NCI-H2081 treated with DMSO at 0.1 percent for 48 hours (cell line): ENCODE data around the gene ZFYVE27.

Experiments
- DNase-seq: peaks from one replicate; lab custom pipeline; 2025; lab: John Stamatoyannopoulos, UW

The ZFYVE27 gene

DNA sequence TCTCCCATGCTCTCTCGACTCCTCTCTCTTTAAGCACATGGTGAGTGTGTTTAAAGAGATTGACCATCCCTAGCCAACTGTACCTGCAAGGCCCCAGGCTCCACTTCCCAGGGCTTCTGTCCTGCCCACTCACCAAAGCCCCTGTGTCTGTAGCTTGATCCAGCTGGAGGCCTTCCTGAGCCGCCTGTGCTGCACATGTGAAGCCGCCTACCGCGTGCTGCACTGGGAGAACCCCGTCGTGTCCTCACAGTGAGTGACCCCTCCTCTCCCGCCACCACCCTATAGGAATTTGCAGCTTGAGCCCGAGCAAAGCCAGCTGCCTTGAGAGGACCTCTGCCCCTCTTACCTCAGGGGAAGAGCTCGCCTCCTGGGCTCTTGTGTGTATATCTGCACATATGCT lies 11.2 kb downstream of the ZFYVE27 start:
- DNase-seq, result no peak

DNA sequence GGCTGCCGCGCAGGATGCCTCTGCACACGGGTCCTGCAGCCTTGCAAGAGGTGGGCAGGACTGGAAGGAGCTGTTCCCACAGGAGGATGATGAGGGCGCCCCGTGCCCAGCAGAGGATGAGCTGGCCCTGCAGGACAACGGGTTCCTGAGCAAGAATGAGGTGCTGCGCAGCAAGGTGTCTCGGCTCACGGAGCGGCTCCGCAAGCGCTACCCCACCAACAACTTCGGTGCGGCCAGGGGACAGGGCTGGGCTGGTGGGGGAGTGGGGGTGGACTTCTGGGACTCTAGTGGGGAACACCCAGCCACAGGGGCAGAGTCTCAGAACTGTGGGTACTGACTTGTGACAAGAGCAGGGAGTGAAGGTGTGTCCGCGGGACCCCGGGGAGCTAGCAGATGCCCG lies 16.0 kb downstream of the ZFYVE27 start:
- no peak for DNase-seq

DNA sequence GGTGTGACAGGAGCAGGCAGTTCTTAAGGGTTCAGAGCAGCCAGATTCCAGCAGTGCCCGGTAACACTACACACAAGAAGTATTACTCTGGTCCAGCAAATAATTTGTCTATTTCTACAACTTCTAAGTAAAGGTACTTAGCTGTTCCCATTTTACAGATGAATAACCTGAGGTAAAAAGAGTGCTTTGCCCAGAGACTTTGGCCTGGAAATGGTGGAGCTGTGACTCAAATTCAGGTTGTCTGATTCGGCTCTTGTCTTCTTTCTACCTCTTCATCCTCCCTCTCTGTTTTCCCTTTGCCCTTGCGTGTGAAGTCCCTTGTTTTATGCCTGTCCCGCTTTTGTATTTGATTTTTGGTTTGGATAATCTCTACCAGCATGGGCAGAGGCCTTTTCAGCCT lies 17.8 kb downstream of the ZFYVE27 start:
- no peak for DNase-seq

DNA sequence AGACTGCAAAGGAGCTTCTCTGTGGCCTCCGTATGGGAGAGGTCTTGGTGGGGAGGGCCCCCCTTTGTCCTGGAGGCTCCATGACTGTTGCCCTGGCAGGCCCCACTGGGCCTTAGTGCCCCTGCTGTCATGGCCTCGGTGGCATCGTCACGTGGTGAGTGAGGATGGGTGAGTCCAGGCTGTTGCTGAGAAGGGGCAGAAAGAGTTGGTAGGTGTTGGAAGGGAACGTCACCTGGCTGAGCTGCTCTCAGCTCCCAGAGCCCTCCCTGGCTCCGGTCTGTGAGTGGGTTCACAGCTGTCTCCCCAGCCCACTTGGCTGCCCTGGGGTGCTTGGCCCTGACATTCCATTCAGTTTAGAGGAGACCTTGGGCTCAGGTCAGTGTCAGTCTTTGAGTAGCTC lies 18.8 kb downstream of the ZFYVE27 start:
- DNase-seq, result no peak

DNA sequence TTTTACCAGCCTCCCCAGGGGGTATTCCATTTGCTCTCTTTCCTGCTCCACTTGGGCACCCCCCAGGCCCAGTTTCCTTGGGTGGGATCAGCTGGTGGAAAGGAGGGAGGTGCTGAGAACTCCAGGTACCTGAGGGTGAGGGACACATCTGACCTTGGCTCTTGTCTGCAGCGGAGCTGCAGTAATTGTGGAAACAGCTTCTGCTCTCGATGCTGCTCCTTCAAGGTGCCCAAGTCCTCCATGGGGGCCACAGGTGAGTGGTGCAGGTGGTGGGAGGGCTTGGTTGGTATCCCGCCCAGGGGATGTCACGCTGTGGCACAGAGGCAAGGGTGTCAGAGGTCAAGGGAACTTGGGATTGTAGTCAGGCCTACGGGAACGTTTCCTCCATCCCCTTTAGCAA lies 20.5 kb downstream of the ZFYVE27 start:
- no peak for DNase-seq

- DNase-seq, result no peak
These were observed 22.4 kb downstream of the ZFYVE27 start for GRCh38 chr10:97759158-97759887.

DNA sequence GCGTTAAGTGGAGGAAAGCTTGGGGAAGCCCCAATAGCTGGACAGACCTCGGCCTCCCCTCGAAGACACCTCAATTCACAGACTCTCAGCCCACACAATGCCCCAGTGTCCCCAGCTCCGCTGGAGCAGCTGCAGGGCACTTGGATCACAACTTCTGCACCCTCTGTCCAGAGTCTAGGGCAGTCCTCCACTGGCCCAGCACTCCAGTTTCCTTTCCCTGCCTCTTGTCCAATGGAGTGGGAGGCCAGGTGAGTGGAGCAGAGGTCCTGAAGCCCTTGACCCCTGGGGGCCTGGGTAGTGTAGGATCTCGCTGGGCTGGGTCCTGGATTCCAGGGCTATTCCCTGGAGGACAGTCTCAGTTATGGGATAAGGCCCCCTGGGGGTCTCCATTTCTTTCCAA lies 23.0 kb downstream of the ZFYVE27 start:
- DNase-seq, result no peak

DNA sequence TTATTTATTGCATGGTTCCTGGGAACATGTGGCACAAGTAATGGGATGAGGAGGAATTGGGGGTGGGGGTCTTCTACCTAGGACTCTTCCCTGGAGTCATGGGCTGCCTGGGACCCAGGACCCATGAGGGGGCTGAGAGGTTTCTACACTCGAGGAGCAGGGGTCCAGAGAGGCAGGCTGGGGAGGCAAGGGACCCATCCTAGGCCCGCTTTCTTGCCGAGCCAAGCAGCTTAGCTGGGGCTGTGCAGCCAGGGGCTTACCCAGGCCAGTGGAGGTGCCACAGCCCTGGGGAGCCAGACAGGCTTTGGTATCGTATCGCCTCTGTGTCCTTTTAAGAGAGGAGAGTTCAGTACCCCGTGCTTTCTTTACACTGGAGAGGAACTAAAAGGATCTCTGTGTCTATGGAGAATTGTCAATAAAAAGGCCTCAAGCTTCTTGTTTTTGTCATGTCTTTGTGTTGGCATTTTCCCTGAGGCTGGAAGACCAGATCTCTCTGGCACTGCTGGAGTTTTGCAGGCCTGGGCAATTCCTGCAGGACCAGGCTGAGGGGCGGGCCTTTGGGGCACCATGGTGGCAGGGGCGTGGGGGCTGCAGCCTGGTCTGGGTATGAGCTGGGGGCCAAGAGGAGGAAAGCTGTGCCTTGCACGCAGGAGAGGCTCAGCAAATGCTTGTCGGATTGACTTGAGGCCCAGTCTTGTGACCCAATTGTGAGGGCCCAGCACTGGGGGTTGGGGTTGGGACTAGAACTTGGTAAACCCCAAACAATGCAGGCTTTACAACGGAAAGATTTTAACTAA lies 23.7 kb downstream of the ZFYVE27 start:
- DNase-seq, result no peak

GRCh38 chr10:97761331-97761865 lies 24.5 kb downstream of the ZFYVE27 start:
- no peak for DNase-seq

DNA sequence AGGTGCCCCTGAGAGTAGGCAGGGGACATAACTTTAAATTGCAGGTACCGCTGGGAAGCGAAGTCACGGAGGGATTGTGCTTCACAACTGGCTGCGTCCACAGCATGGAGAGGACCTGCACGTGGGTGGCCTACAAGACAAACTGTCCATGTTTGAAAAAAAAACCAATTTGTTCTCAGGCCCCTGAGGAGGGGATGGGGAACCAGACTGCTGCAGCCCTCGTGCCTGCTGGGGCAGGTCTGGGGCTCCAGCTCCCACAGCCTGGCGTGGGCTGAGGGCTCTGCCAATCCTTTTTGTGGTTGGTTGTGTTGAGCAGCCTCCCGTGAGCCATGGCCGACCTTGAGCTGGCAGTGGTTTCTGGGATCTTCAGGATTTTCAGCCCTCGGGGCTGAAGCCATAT lies 25.1 kb downstream of the ZFYVE27 start:
- DNase-seq, result no peak

GRCh38 chr10:97762816-97763215 lies 25.9 kb downstream of the ZFYVE27 start:
- DNase-seq, result no peak

DNA sequence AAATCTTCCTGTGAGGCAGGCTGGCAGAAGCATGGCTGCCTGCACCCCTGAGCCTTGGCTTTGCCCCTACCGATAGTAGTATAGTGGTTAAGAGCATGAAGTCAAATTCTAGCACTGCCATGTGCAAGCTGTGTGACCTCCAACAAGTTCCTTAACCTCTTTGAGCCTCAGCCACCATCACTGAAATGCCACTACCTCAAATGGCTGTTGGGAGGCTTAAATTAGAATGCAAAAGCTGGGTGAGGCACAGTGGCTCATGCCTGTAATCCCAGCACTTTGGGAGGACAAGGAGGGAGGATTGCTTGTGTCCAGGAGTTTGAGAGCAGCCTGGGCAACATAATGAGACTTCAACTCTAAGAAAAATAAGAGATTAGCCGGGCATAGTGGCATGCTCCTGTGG lies 26.5 kb downstream of the ZFYVE27 start:
- DNase-seq, result no peak

GRCh38 chr10:97763947-97764346 lies 27.0 kb downstream of the ZFYVE27 start:
- no peak for DNase-seq

DNA sequence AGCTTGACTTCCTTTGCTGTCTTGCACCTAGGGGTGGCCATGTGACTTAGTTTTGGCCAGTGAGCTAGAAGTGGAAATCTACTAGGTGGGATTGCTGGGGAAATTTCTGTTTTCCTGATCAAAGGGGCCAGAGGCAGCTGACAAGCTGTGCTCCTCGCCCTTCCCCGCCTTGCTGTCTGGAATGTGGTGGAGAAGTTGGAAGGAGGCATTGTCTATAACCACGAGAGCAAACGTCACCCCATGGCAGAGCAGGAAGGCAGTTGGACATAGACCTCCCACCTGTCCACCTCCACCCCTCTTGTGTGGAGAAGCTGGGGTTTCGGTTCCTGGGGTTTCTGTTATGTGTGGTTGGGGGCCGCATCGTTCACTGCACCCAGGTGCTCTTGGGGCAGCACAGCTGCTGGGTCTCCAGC lies 27.6 kb downstream of the ZFYVE27 start:
- no peak for DNase-seq

- DNase-seq, result no peak
These were observed 28.3 kb downstream of the ZFYVE27 start for GRCh38 chr10:97765201-97765600.

DNA sequence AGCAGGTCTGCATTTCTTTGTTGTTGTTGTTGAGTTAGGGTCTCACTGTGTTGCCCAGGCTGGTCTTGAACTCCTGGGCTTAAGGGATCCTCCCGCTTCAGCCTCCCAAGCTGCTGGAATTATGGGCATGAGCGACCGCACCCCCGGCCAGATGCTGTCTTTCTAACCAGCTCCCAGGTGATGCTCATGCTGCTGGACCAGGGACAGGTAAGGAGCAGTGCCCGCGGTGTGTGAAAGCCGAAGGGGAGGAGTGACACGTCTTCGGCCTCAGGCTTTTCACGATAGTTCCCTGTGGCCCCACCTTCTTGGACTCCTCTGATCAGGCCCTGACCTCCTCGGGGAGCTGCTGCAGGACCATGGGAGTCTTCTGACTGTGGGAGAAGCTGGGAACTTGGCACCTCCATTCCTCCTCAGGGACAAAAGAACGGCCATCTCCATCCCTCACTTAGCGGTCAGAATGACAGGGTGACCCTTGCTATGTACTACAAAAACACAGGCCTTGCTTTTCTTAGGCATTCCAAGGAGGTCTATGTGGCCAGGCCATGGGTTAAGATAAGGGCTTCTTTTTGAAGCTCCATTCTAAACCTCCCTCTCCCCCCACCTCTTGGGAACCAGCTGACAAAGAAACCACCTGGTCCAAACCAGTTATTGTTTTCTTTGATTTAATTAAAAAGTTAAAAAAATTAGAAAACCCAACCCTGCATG lies 29.3 kb downstream of the ZFYVE27 start:
- DNase-seq, result no peak

GRCh38 chr10:97766996-97767924 lies 30.3 kb downstream of the ZFYVE27 start:
- DNase-seq, result no peak

- DNase-seq, result no peak
These were observed 31.7 kb downstream of the ZFYVE27 start for GRCh38 chr10:97768322-97769315.

DNA sequence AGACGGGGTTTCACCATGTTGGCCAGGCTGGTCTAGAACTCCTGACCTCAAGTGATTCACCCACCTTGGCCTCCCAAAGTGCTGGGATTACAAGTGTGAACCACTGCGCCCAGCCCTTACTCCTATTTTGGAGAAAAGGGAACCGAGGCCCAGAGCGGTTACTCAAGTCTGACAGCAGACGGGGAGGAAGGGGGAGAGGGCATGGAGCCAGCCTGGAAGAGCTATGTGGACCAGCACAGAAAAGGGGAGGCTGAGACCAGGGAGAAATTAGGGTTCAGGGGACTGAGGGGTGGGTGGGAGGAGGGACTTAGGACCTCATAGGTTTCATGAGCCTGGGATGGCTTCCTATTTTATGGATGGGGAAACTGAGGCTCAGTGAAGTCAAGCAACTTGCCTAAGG lies 33.3 kb downstream of the ZFYVE27 start:
- DNase-seq, result no peak
